ENCODE data around the gene PTHLH.

PTHLH gene

DNA sequence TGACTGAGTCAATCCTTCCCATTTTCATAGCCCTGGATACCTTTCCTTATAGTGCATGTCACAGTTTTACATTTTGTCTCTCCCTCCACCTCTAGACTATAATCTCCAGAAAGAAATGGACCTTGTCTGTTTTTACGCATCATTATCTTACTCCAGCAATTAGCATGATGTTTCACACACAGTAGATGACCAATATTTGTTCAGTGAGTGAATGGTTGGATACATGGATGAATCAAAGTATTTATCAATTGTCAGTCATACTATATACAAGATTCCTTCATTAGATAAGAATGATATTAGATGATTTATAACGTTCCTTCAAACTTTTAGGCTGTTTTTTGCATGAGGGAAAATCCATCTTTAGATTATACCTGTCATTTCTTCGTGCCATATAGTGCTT lies 61.1 kb downstream of the PTHLH start:
- no peak for DNase-seq (ENCODE audit: low spot score)
- in situ Hi-C loops (cut with MboI; ENCODE audit: low pct_unique_long_range_greater_than_20kb, low sequenced_read_pairs, unreplicated experiment): no loop called here
- TF ChIP-seq, protein P1, sequence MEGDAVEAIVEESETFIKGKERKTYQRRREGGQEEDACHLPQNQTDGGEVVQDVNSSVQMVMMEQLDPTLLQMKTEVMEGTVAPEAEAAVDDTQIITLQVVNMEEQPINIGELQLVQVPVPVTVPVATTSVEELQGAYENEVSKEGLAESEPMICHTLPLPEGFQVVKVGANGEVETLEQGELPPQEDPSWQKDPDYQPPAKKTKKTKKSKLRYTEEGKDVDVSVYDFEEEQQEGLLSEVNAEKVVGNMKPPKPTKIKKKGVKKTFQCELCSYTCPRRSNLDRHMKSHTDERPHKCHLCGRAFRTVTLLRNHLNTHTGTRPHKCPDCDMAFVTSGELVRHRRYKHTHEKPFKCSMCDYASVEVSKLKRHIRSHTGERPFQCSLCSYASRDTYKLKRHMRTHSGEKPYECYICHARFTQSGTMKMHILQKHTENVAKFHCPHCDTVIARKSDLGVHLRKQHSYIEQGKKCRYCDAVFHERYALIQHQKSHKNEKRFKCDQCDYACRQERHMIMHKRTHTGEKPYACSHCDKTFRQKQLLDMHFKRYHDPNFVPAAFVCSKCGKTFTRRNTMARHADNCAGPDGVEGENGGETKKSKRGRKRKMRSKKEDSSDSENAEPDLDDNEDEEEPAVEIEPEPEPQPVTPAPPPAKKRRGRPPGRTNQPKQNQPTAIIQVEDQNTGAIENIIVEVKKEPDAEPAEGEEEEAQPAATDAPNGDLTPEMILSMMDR (IDR thresholded peaks at IDR 0.05; ENCODE audit: extremely low read depth, insufficient read depth, missing control alignments): no peak
